ENCODE measurements around the gene MOB3A.

- TF ChIP-seq RFX1 (IDR thresholded peaks at IDR 0.05) (no peak), MAFF (IDR thresholded peaks at IDR 0.05; ENCODE audit: low read length) (no peak), SIRT6 (IDR thresholded peaks at IDR 0.05; ENCODE audit: low read depth, low read length) (no peak), BRD4 (IDR thresholded peaks at IDR 0.05) (no peak), CREM (IDR thresholded peaks at IDR 0.05; ENCODE audit: low read depth) (no peak), GMEB1 (CRISPR knock-in tag; IDR thresholded peaks at IDR 0.05) (no peak), MYNN (IDR thresholded peaks at IDR 0.05) (no peak), MYNN (CRISPR knock-in tag; IDR thresholded peaks at IDR 0.05) (no peak)
These were observed 5.5 kb upstream of the MOB3A start for GRCh38 chr19:2101417-2102335.

Measured in K562 (cell line).